K562 (cell line): ENCODE results near the gene PRRX1.

Experiments used
- CHD2 ChIP-seq: IDR thresholded peaks from 2 replicates; pipeline ENCODE4 v1.6.1; 2011; ENCODE audit warnings: low read depth, low read length
- TF ChIP-seq, protein P1 (sequence below): sonication (generic); formaldehyde crosslinking; IDR thresholded peaks from 2 replicates; pipeline ENCODE4 v1.8.1; 2023; ENCODE audit warnings: mild to moderate bottlenecking, missing genetic modification reagents, moderate library complexity

DNA sequence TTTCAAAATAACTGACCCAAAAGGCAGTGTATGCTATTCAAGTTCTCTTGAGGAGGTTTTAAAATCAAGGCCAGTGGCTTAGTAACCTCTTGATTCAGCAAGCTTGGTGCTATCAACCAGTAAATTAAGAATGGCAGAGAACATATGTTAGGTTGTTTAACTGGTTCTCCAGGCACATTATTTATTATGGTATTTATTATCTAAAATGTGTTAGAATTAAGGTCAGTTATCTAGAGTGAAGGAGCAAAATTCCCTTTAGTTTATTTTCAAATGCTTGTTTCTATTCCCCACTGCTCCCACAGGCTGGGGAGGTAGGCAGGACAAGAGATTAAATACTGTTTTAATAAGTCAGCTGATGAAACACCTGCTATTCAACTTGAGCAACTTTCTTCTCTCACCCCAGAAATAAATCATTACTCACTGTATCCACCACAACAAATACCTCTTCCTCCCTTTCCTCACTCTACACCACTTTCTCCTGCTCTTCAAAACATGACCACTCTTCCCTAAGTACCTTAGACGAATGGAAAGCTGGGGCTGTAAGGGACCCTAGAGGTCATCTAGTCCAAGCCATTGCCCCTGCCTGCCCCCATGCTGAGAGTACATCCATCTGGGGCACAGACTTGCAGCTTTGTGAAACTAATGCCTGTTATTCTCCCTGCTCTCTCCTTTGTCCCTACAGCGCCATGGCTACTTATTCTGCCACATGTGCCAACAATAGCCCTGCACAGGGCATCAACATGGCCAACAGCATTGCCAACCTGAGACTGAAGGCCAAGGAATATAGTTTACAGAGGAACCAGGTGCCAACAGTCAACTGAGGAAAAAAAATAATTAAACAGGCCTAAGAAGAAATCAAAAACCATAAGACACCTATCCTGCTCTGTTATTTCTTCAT, 71.7 kb downstream of the PRRX1 start:
- TF ChIP-seq CHD2 = no peak
- TF ChIP-seq, protein P1, sequence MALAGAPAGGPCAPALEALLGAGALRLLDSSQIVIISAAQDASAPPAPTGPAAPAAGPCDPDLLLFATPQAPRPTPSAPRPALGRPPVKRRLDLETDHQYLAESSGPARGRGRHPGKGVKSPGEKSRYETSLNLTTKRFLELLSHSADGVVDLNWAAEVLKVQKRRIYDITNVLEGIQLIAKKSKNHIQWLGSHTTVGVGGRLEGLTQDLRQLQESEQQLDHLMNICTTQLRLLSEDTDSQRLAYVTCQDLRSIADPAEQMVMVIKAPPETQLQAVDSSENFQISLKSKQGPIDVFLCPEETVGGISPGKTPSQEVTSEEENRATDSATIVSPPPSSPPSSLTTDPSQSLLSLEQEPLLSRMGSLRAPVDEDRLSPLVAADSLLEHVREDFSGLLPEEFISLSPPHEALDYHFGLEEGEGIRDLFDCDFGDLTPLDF (CRISPR knock-in tag) = no peak
